Thyroid gland (tissue), 4 donors: ENCODE measurements around the gene ZFYVE9. TPM values are rescaled to one million over a fixed set of nuclear protein-coding genes. Genes with fewer than 3 reads are reported as not detected.

ENCODE experiments used
- DNase-seq, 2 donors: peaks; one replicate each; pipeline ENCODE4 v3.0.0-alpha.2; 2019
- H3K27ac ChIP-seq, 3 donors: fragments of 200-600 bp; sonication (generic); 1 replicate in 2 of 3; 2 replicates in 1 of 3; pipeline ENCODE4 v1.5.1; 2016 to 2019; ENCODE audit warnings: mild to moderate bottlenecking in 1 of 3, moderate library complexity in 1 of 3
- H3K27me3 ChIP-seq: fragments of 200-600 bp; sonication (generic); one replicate; pipeline ENCODE4 v1.5.1; 2019
- H3K36me3 ChIP-seq, 2 donors: fragments of 200-600 bp; sonication (generic); one replicate each; pipeline ENCODE4 v1.5.1; 2016 to 2019
- H3K4me1 ChIP-seq, 2 donors: fragments of 200-600 bp; sonication (generic); one replicate each; pipeline ENCODE4 v1.5.1; 2017 to 2019
- H3K4me3 ChIP-seq, 3 donors: fragments of 200-600 bp; sonication (generic); replicated peaks in 1 of 3; 1 replicate in 2 of 3; 2 replicates in 1 of 3; pipeline ENCODE4 v1.5.1; 2016; ENCODE audit warnings: mild to moderate bottlenecking in 1 of 3
- H3K9me3 ChIP-seq: fragments of 200-600 bp; sonication (generic); one replicate; pipeline ENCODE4 v1.5.1; 2017
- POLR2A ChIP-seq, 2 donors: fragments of 450-650 bp; IDR thresholded peaks; one replicate each; pipeline ENCODE4 v1.6.1; 2017; ENCODE audit warnings: antibody characterized with exemption in 2 of 2, mild to moderate bottlenecking in 2 of 2, moderate library complexity in 1 of 2
- WGBS, 2 donors: methylation state at CpG; one replicate each; pipeline ENCODE4 v1.1.5; 2017; 5-methylcytosine and 5-hydroxymethylcytosine counted together
- intact Hi-C: fragments of 100-400 bp; cut with DNase I; formaldehyde crosslinking; loops from one replicate; pipeline ENCODE4 v1.15.1; 2023
- total RNA-seq, 4 donors: library from RNA; depleted of rRNA; stranded (reverse); fragments of >200 nt; gene quantifications; one replicate each; pipeline ENCODE4 v1.2.3, GENCODE V29; 2016
- TF ChIP-seq, protein P1 (sequence below), 6 experiments: fragments of 200-600 bp in 3 of 6; fragments of 450-650 bp in 3 of 6; sonication (generic) in 3 of 6; IDR thresholded peaks; one replicate each; pipeline ENCODE4 v1.5.1; 2016 to 2019; ENCODE audit warnings: antibody characterized with exemption in 6 of 6, mild to moderate bottlenecking in 2 of 6, inconsistent platforms in 1 of 6, moderate library complexity in 1 of 6

Gene ZFYVE9
- total RNA-seq, 4 donors from 2014 or later = 51.1 to 58.8 (median 54.1) TPM

DNA sequence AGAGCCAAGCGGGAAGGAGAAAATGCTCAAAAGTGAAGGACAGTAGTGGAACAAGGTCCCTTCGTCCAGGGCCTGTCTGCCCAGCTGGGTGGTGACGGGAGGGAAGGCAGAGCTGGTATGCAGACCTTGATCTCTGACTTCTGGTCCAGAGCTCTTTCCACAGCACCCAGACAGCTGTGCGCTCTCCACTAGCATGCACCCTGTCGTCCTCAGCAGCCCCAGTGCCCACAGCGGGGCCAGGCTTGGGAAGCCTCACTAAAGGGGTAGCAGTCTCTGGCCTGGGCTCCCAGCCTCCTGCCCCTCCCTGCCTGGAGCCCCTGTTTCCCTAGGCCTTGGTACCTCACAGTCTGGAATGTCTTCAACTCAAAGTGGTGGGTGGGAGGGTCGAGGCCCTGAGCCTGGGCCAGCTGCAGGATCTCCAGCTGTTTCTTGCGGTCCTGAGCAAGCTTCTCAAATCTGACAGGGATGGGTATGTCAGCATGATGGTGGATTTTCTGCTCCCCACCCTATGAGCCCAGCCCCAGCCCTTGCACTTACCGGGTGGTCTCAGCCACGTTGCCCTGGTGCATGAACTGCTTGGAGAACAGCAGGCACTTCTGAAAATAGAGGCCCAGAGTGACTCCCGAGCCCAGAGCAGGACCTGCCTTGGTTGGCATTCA, 214.1 kb downstream of the ZFYVE9 start:
- no peaks in the 10 kb centered on the region for H3K9me3 ChIP-seq
- no peak overlapping the region for H3K4me3 ChIP-seq
- no peaks in the 10 kb centered on the region for H3K4me1 ChIP-seq
- no peaks in the 10 kb centered on the region for H3K27me3 ChIP-seq
- no peak overlapping the region for H3K27ac ChIP-seq
- intact Hi-C loops = no loop called here
- no peak for DNase-seq
- 88 to 90% methylated on average over 8 to 10 of the region's 11 CpGs for WGBS, 2 donors
- no peak for TF ChIP-seq POLR2A (IDR thresholded peaks at IDR 0.05)
- TF ChIP-seq, protein P1, sequence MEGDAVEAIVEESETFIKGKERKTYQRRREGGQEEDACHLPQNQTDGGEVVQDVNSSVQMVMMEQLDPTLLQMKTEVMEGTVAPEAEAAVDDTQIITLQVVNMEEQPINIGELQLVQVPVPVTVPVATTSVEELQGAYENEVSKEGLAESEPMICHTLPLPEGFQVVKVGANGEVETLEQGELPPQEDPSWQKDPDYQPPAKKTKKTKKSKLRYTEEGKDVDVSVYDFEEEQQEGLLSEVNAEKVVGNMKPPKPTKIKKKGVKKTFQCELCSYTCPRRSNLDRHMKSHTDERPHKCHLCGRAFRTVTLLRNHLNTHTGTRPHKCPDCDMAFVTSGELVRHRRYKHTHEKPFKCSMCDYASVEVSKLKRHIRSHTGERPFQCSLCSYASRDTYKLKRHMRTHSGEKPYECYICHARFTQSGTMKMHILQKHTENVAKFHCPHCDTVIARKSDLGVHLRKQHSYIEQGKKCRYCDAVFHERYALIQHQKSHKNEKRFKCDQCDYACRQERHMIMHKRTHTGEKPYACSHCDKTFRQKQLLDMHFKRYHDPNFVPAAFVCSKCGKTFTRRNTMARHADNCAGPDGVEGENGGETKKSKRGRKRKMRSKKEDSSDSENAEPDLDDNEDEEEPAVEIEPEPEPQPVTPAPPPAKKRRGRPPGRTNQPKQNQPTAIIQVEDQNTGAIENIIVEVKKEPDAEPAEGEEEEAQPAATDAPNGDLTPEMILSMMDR (IDR thresholded peaks at IDR 0.05) = no peak
- peaks cover 84% of the 10 kb centered on the region in 2 donors for H3K36me3 ChIP-seq

GRCh38 chr1:52356818-52357355, 215.0 kb downstream of the ZFYVE9 start:
- intact Hi-C loops = no loop called here
- 93 to 97% methylated on average over 8 of the region's 8 CpGs for WGBS, 2 donors
- TF ChIP-seq POLR2A (IDR thresholded peaks at IDR 0.05) = no peak
- TF ChIP-seq, protein P1 (IDR thresholded peaks at IDR 0.05) = no peak
- Histone ChIP-seq H3K27me3 (no peaks in the 10 kb centered on the region), H3K4me3 (no peak overlapping the region), H3K27ac (no peak overlapping the region), H3K36me3 (peaks cover 90 to 93% of the 10 kb centered on the region in 2 donors), H3K4me1 (no peaks in the 10 kb centered on the region), H3K9me3 (no peaks in the 10 kb centered on the region)
- DNase-seq = no peak

- 98 to 100% methylated on average over 4 to 9 of the region's 9 CpGs for WGBS, 2 donors
- intact Hi-C loops = no loop called here
- DNase-seq = no peak
- TF ChIP-seq POLR2A (IDR thresholded peaks at IDR 0.05) = no peak
- TF ChIP-seq, protein P1 (IDR thresholded peaks at IDR 0.05) = no peak
- no peak overlapping the region for H3K27ac ChIP-seq
- H3K4me1 ChIP-seq = no peaks in the 10 kb centered on the region
- H3K4me3 ChIP-seq = no peak overlapping the region
- H3K36me3 ChIP-seq = peaks cover 93 to 98% of the 10 kb centered on the region in 2 donors
- no peaks in the 10 kb centered on the region for H3K9me3 ChIP-seq
- H3K27me3 ChIP-seq = no peaks in the 10 kb centered on the region
These were observed 215.5 kb downstream of the ZFYVE9 start for GRCh38 chr1:52357397-52357796.

- TF ChIP-seq, protein P1 (IDR thresholded peaks at IDR 0.05) = no peak
- no peak for TF ChIP-seq POLR2A (IDR thresholded peaks at IDR 0.05)
- Histone ChIP-seq H3K9me3 (no peaks in the 10 kb centered on the region), H3K4me3 (no peak overlapping the region), H3K27ac (no peak overlapping the region), H3K27me3 (no peaks in the 10 kb centered on the region), H3K4me1 (peaks cover 0 to under 1% of the 10 kb centered on the region in 2 donors), H3K36me3 (peaks cover 83 to 86% of the 10 kb centered on the region in 2 donors)
- no peak for DNase-seq
- WGBS, 2 donors = 95 to 97% methylated on average over 13 to 15 of the region's 18 CpGs
- intact Hi-C loops = no loop called here
These were observed 217.1 kb downstream of the ZFYVE9 start for GRCh38 chr1:52358851-52359497.
